Astrocyte (in vitro differentiated cells and primary cell): ENCODE results near the gene AGPAT3.

Experiments used
- CTCF ChIP-seq: IDR thresholded peaks from 2 replicates; pipeline ENCODE4 v1.5.1; 2011; ENCODE audit warnings: low read depth, mild to moderate bottlenecking, inconsistent platforms, low read length, moderate library complexity; ENCODE audit not compliant: insufficient read depth
- EZH2 ChIP-seq: IDR thresholded peaks from 2 replicates; pipeline ENCODE4 v1.6.1; 2012; ENCODE audit warnings: mild to moderate bottlenecking, low read length, inconsistent platforms; ENCODE audit not compliant: insufficient read depth

DNA sequence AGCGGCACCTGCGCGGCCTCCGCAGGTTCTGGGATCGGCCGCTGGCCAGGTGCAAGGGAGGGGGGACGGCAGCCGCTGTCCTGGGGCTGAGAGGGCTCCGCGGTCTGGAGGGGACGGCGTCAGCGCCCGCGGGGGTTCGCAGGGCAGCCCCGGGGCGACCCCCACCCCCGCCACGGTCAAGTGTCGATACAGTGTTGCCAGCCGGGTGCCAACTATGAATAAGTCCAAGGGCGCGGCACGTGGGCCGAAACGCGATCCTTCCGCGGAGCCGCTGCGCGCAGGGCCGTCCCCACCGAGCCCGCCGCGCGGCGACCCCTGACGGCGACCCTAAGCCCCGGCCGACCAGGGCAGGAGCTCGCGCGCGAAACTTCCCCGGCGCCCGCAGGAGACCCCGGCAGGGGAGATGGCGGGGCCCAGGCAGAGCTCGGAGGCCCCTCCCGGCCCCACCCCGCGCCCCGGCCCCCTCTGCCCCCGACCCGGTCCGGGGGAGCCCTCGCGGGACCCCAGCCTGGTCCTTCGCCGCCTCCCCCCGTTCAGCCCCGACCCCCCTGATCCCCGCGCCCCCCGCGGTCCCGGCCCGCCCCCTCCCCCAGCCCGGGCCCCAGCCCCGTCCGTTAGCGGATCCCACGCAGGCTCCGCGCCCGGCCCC is 586 bp upstream of the AGPAT3 start:
- TF ChIP-seq CTCF = no peak
- TF ChIP-seq EZH2 = no peak
